Stomach (tissue), 9 donors: ENCODE measurements around the gene CNOT6L. TPM values are rescaled to one million over a fixed set of nuclear protein-coding genes. Genes with fewer than 3 reads are reported as not detected.

Experiments used
- DNase-seq, 2 donors: peaks; one replicate each; pipeline versions ENCODE4 v3.0.0 to v3.0.0-alpha.2; 2013 to 2019
- H3K27ac ChIP-seq, 5 donors: fragments of 200-600 bp in 4 of 5; sonication (generic) in 4 of 5; one replicate each; pipeline ENCODE4 v1.5.1; 2013 to 2019; ENCODE audit warnings: mild to moderate bottlenecking in 1 of 5, moderate library complexity in 1 of 5
- H3K27me3 ChIP-seq, 3 donors: fragments of 200-600 bp; sonication (generic); one replicate each; pipeline ENCODE4 v1.5.1; 2017 to 2019; ENCODE audit warnings: mixed run types in 1 of 3
- H3K36me3 ChIP-seq, 4 donors: fragments of 200-600 bp; sonication (generic); 1 replicate in 3 of 4; 2 replicates in 1 of 4; pipeline ENCODE4 v1.5.1; 2016 to 2019
- H3K4me1 ChIP-seq, 4 donors: fragments of 200-600 bp; sonication (generic); one replicate each; pipeline ENCODE4 v1.5.1; 2016 to 2019
- H3K4me3 ChIP-seq, 4 donors: fragments of 200-600 bp; sonication (generic) in 3 of 4; one replicate each; pipeline ENCODE4 v1.5.1; 2016 to 2019; ENCODE audit warnings: mild to moderate bottlenecking in 1 of 4
- H3K9me3 ChIP-seq, 4 donors: fragments of 200-600 bp; sonication (generic); one replicate each; pipeline ENCODE4 v1.5.1; 2016 to 2019
- CTCF ChIP-seq, 7 experiments: fragments of 450-650 bp in 4 of 7; fragments of 200-600 bp in 3 of 7; sonication (generic) in 3 of 7; IDR thresholded peaks; one replicate each; pipeline ENCODE4 v1.5.1; 2016 to 2019; ENCODE audit warnings: antibody characterized with exemption in 7 of 7, control low read depth in 2 of 7, mild to moderate bottlenecking in 1 of 7
- EP300 ChIP-seq: sonication (generic); formaldehyde crosslinking; IDR thresholded peaks from one replicate; pipeline ENCODE4 v1.6.1; 2017; ENCODE audit warnings: antibody characterized with exemption
- POLR2A ChIP-seq, 4 donors: fragments of 450-650 bp; IDR thresholded peaks; one replicate each; pipeline ENCODE4 v1.6.1; 2016; ENCODE audit warnings: antibody characterized with exemption in 4 of 4, control low read depth in 2 of 4, mild to moderate bottlenecking in 1 of 4, moderate library complexity in 1 of 4
- POLR2AphosphoS5 ChIP-seq, 3 donors: sonication (generic); formaldehyde crosslinking; IDR thresholded peaks; one replicate each; pipeline ENCODE4 v1.6.1; 2016; ENCODE audit warnings: antibody characterized with exemption in 3 of 3
- WGBS, 5 donors: extraction: QIAGEN DNeasy Blood & Tissue Kit in 3 of 5; methylation state at CpG; one replicate each; pipeline versions ENCODE4 v1.1.5 to v1.1.7; 2013 to 2018; 5-methylcytosine and 5-hydroxymethylcytosine counted together
- intact Hi-C: fragments of 100-400 bp; cut with DNase I; formaldehyde crosslinking; loops from one replicate; pipeline ENCODE4 v1.15.1; 2023; ENCODE audit warnings: low total_unique reads
- polyA plus RNA-seq, 3 donors: library from polyadenylated mRNA; stranded (reverse); fragments of 200-250 nt; gene quantifications; one replicate each; pipeline ENCODE4 v1.2.3, GENCODE V29; 2013
- total RNA-seq, 5 donors: library from RNA; depleted of rRNA; stranded (reverse); fragments of >200 nt; gene quantifications; one replicate each; pipeline versions ENCODE4 v1.1.0 to v1.2.3, GENCODE V29; 2014 to 2016
- donor health status: healthy with polysubstance abuse.
- donor health status: Bipolar disorder and iron deficiency.
- donor health status: healthy.

CNOT6L gene
- total and polyA plus RNA-seq, 8 donors, result 4.6 to 74.5 (median 7.4) TPM

- DNase-seq, result peak in 1 of 2 donors; percentile 64
- intact Hi-C loops, result no loop called here
- Histone ChIP-seq H3K4me3 (no peak overlapping the region), H3K4me1 (no peaks in the 10 kb centered on the region), H3K36me3 (no peaks in the 10 kb centered on the region), H3K27me3 (no peaks in the 10 kb centered on the region), H3K9me3 (no peaks in the 10 kb centered on the region), H3K27ac (peak overlapping the region; percentile 19 to 76 (median 54))
- no peak for TF ChIP-seq POLR2AphosphoS5 (IDR thresholded peaks at IDR 0.05)
- no peak for TF ChIP-seq EP300
- no peak for TF ChIP-seq POLR2A (IDR thresholded peaks at IDR 0.05)
- TF ChIP-seq CTCF (IDR thresholded peaks at IDR 0.05), result no peak
- WGBS, 5 donors, result 61 to 77% (median 63%) methylated on average over 7 of the region's 7 CpGs
These were observed 33.8 kb upstream of the CNOT6L start for GRCh38 chr4:77852892-77853495.

GRCh38 chr4:77849278-77849965 lies 30.3 kb upstream of the CNOT6L start:
- TF ChIP-seq POLR2A (IDR thresholded peaks at IDR 0.05), result no peak
- no peak for TF ChIP-seq EP300
- TF ChIP-seq CTCF (IDR thresholded peaks at IDR 0.05), result no peak
- no peak for TF ChIP-seq POLR2AphosphoS5 (IDR thresholded peaks at IDR 0.05)
- no peak overlapping the region for H3K4me3 ChIP-seq
- DNase-seq, result no peak
- no peak overlapping the region for H3K27ac ChIP-seq
- H3K4me1 ChIP-seq, result no peaks in the 10 kb centered on the region
- no peaks in the 10 kb centered on the region for H3K9me3 ChIP-seq
- intact Hi-C loops, result no loop called here
- H3K27me3 ChIP-seq, result no peaks in the 10 kb centered on the region
- H3K36me3 ChIP-seq, result no peaks in the 10 kb centered on the region
- WGBS, 5 donors, result 89 to 94% (median 90%) methylated on average over 12 of the region's 12 CpGs

- Histone ChIP-seq H3K4me1 (no peaks in the 10 kb centered on the region), H3K27me3 (no peaks in the 10 kb centered on the region), H3K9me3 (no peaks in the 10 kb centered on the region), H3K27ac (no peak overlapping the region), H3K36me3 (no peaks in the 10 kb centered on the region), H3K4me3 (no peak overlapping the region)
- DNase-seq, result no peak
- WGBS, 5 donors, result 92 to 97% (median 94%) methylated on average over 6 of the region's 6 CpGs
- TF ChIP-seq EP300 (no peak), POLR2AphosphoS5 (IDR thresholded peaks at IDR 0.05) (no peak), CTCF (IDR thresholded peaks at IDR 0.05) (no peak), POLR2A (IDR thresholded peaks at IDR 0.05) (no peak)
- intact Hi-C loops, result no loop called here
These were observed 29.3 kb upstream of the CNOT6L start for GRCh38 chr4:77848508-77848907.

- Histone ChIP-seq H3K27me3 (no peaks in the 10 kb centered on the region), H3K36me3 (no peaks in the 10 kb centered on the region), H3K4me1 (no peaks in the 10 kb centered on the region), H3K4me3 (no peak overlapping the region), H3K27ac (no peak overlapping the region), H3K9me3 (no peaks in the 10 kb centered on the region)
- 80 to 92% (median 85%) methylated on average over 3 of the region's 3 CpGs for WGBS, 5 donors
- intact Hi-C loops, result no loop called here
- no peak for DNase-seq
- TF ChIP-seq POLR2AphosphoS5 (IDR thresholded peaks at IDR 0.05), result no peak
- TF ChIP-seq POLR2A (IDR thresholded peaks at IDR 0.05), result no peak
- TF ChIP-seq CTCF (IDR thresholded peaks at IDR 0.05), result no peak
- no peak for TF ChIP-seq EP300
These were observed 26.8 kb upstream of the CNOT6L start for GRCh38 chr4:77845929-77846328.
